GM20431 (cell line): ENCODE results near the gene CADM1.

Experiments used
- in situ Hi-C: fragments of 300-500 bp; cut with MseI, MboI; formaldehyde crosslinking; loops from one replicate; pipeline ENCODE4 v1.15.0; 2020; ENCODE audit warnings: low sequenced_read_pairs; ENCODE audit not compliant: unreplicated experiment

Gene CADM1

GRCh38 chr11:115267238-115267781, 236.9 kb downstream of the CADM1 start:
- in situ Hi-C loops, result no loop called here

GRCh38 chr11:115266066-115266639, 238.1 kb downstream of the CADM1 start:
- in situ Hi-C loops, result no loop called here

- in situ Hi-C loops, result no loop called here
Measured at GRCh38 chr11:115263799-115264656, 240.2 kb downstream of the CADM1 start.

- in situ Hi-C loops, result no loop called here
Measured at GRCh38 chr11:115258216-115258615, 246.0 kb downstream of the CADM1 start.

GRCh38 chr11:115257678-115258077, 246.5 kb downstream of the CADM1 start:
- in situ Hi-C loops, result no loop called here

- in situ Hi-C loops, result no loop called here
Measured at GRCh38 chr11:115257270-115257669, 246.9 kb downstream of the CADM1 start.

GRCh38 chr11:115256397-115257197, 247.6 kb downstream of the CADM1 start:
- in situ Hi-C loops, result no loop called here

GRCh38 chr11:115255006-115255762, 249.0 kb downstream of the CADM1 start:
- in situ Hi-C loops, result no loop called here

GRCh38 chr11:115251126-115251525, 253.1 kb downstream of the CADM1 start:
- in situ Hi-C loops, result no loop called here

- in situ Hi-C loops, result no loop called here
Measured at GRCh38 chr11:115249061-115249578, 255.1 kb downstream of the CADM1 start.

GRCh38 chr11:115247953-115248352, 256.3 kb downstream of the CADM1 start:
- in situ Hi-C loops, result no loop called here

GRCh38 chr11:115247361-115247760, 256.9 kb downstream of the CADM1 start:
- in situ Hi-C loops, result no loop called here

- in situ Hi-C loops, result no loop called here
Measured at GRCh38 chr11:115244758-115245157, 259.5 kb downstream of the CADM1 start.

- in situ Hi-C loops, result no loop called here
Measured at GRCh38 chr11:115244296-115244695, 259.9 kb downstream of the CADM1 start.

GRCh38 chr11:115242982-115243381, 261.2 kb downstream of the CADM1 start:
- in situ Hi-C loops, result no loop called here

- in situ Hi-C loops, result no loop called here
Measured at GRCh38 chr11:115241899-115242298, 262.3 kb downstream of the CADM1 start.

GRCh38 chr11:115238791-115239190, 265.4 kb downstream of the CADM1 start:
- in situ Hi-C loops, result no loop called here

- in situ Hi-C loops, result no loop called here
Measured at GRCh38 chr11:115238086-115238485, 266.1 kb downstream of the CADM1 start.

- in situ Hi-C loops, result no loop called here
Measured at GRCh38 chr11:115237578-115237977, 266.6 kb downstream of the CADM1 start.

GRCh38 chr11:115234794-115235193, 269.4 kb downstream of the CADM1 start:
- in situ Hi-C loops, result no loop called here
